NCI-H345 (cell line): ENCODE measurements around the gene ABLIM2.

Experiments
- DNase-seq: peaks from one replicate; lab custom pipeline; 2025; lab: John Stamatoyannopoulos, UW

ABLIM2 gene

DNA sequence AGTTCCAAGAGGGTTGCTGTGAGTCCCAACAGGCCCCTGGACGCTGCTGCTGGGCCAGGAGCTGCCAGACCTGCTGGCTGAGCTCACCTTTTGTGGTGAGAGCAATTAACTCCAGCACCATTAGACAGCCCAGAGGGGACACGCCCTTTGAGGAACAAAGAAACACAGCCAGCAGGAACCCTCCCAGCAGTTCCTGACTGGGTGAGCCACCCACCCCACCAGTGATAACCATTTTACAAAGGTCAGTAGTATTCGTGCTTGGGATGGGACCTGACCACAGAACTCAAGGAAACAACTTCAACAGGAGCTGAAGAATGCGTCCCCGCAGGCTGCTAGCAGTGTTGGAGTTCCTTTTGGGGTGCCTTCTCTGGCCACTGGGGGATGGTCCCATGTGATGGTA is 180.1 kb downstream of the ABLIM2 start:
- no peak for DNase-seq

DNA sequence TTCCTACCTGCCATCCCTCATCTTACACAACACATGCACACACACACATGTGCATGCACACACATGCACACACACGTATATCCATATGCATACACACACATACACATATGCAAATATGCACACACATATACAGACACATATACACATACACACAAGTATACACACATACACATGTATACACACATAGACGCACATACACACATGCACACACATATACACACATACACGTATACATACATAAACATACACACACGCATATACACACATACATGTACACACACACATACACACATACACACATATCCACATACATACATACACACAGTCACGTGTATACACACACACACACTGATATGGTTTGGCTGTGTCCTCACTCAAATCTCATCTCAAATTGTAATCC is 182.0 kb downstream of the ABLIM2 start:
- DNase-seq: no peak

DNA sequence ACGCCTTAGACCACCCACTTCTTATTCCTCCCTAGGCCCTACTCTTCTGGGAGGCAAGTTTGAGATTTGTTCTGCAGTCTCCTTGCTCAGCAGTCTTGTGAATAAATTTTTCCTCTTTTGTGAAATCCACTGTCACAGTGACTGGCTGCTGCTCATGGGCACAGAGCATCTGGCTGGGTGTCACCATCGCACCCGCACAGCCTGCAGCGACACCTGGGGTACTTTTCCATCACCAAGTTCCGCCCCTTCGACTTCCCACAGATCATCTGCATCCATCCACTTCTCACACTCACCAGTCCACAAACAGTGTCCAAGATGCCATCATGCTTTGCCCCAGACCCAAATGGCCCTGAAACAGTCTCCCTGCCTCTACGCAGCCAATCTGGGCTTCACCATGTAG is 182.6 kb downstream of the ABLIM2 start:
- DNase-seq: no peak

DNA sequence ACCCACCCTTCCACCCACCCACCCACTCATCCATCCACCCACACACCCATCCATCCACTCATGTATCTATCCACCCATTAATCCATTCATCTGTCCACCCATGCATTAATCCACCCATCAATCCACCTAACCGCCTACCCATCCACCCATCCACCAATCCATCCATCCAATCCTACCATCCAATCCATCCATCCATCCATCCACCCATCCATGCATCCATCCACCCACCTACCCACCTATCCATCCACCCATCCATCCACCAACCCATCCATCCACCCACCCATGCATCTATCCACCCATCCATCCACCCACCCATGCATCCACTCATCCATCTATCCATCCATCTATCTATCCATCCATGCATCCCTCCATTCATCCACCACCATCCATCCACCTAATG is 184.2 kb downstream of the ABLIM2 start:
- DNase-seq: no peak

DNA sequence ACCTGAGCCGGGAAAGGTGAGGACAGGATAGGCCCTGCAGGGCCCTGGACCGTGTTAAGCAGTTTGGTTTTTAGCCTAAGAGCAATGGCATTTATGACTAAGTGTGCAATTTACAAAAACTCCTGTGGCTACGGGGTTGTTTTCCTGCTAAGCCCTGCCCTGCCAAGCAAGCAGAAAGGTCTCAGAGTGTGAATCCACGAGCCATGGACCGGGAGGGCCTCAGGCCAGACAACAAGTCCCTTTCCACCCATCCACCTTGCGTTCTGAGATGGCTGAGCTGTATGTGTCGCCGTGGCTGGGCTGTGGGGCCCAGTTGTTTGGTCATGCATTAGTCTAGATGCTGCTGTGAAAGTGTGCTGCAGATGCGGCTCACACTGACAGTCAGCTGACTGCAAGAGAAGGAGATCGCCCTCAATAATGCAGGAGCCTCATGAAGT is 185.1 kb downstream of the ABLIM2 start:
- no peak for DNase-seq

DNA sequence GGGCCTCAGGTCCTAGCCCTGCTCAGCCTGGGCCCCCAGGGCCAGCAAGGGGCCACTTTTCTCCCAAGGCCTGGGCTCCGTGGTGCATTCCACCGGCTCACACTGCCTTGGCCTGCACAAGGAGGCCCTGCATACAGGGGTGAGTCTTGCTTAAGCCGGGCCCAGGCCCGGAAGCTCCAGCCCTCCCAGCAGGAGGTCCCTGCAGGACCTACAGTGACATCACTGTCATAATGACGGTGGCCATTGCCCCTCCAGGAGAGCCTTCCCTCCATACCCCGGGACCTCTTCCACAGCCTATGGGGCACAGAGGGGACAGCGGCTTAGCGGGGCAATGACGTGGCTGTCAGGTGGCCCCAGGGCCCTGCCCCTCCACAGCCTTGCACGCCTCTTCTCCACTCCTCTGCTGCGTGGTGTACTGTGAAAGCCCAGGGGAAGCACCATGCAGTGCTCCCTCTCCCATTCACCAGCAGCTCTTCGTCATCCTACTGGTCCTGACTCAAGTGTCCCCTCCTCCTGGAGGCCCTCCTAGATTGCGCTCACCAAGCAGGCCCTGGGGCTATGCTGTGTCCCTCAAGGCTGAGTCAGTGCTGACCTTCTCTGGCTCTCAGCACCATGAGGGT is 186.6 kb downstream of the ABLIM2 start:
- no peak for DNase-seq

DNA sequence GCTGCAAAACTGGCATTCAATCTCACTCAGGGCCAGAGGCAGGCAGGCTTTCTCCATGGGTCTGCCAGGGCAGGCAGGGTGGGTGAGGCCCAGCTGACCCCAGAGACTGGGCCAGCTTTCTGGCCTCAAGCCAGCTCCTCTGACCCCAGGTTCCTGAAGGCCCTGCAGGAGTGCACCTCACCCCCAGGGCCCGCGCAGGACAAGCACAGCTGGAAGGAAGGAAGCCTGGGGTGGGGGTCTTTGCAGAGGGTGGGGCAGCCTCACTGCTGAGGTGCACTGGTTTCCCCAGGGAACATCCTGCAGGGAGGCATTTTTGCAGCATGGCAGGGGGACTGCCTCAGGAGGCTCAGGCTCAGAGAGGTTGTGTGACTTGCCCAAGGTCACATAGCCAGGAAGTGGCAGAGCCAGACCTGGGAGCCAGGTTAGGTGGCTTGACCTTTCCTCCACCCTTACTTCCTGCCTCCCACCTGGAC is 187.4 kb downstream of the ABLIM2 start:
- no peak for DNase-seq

DNA sequence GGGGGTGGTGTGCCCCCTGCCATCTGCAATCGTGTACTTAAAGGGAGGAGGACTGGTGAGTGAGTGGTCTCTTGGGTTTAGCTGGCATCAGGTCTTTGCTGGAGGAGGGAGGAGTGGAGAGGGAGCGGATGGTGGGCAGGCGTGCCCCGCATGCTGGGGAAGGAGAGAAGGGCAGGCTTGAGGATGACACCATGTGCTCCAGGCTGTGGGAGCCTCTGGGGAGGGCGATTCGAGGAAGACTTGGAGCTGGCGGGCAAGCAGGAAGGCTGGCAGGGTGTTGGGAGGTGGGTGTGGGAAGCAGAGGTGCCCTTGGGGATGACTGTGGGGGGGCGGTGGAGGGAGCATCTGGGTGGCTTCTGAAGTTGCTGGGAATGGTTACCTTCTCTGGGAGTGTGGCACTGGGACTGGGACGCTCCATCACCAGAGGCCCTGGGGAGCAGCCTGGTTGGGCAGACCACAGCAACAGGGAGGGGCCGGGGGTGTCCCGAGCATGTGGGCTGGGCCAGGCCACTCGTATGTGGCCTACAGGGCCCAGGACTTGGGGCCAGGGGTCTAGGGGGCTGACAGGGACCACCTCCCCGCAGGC is 188.2 kb downstream of the ABLIM2 start:
- DNase-seq: no peak

DNA sequence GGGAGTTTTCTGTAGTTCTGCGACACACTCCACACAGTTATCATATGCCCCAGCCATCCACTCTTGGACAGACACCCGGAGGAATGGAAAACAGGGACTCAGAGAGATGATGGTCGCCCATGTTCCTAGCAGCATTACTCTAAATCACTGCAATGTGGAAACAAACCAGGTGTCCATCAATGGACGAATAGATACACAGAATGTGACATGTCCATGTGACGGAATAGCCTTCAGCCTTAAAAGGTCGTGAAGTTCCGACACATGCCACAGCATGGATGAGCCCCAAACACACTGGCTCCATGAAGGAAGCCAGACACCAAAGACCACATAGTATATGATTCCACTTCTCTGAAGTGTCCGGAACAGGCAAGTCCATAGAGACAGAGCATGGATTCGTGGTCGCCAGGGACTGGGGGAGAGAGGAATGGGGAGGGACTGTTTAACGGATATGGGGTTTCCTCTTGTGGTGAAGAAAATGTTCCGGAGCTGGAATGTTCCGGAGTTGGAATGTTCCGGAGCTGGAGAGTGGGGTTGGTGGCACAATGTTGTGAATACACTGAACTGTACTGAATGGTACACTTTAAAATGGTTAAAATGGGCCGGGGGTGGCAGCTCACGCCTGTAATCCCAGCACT is 190.2 kb downstream of the ABLIM2 start:
- DNase-seq: no peak

DNA sequence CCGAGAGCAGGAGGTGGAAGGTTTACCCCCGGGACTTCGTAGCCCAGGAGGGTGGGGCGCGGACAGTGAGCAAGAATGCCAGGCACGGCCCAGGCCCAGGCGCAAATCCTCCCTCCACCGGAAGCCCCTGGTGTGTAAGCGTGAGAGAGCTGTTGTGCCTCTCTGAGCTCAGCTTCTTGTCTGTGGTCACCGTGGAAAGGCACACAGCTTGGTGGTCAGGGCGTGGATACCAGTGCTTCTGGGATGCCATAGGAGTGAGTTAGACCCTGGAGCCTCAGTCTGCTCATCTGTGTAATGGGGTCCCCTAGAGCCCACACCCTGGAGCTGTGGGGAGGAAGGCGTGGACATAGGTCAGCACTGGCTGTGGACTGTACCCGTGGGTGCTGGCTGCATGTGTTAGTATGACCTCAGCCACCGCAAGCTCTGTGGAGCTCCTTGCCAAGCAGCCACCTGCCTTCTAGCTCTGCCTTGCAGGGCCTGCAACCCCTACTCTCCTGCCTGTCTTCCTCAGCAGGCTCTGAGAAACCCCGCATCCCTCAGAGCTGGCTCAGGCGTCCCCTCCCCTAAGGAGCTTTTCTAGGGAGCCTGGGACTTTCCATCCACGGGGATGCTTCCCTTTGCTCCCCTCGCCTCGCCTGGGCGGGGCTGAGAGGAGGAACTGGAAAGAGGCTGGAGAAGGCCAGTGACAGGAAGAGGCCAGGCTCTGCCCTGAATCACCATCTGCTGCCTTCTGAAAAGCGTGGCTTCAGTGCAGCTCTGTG is 190.9 kb downstream of the ABLIM2 start:
- no peak for DNase-seq

DNA sequence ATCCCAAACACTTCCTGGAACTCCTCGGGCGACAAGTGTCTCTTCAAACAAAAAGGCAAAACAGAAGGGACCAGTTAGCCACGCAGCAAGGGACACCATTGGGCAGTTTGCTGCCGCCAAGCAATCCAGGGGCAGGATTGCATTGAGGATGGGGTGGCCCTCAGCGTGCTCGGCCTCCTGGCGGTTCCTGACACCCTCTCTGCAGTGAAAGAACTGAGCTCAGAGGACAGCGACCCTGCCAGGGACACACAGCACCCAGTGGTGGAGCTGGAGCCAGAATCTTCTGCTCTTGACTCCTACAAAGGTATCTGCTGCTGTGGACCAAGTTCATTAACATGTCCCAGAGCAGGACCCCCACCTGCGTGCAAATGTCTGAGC is 191.6 kb downstream of the ABLIM2 start:
- DNase-seq: no peak

DNA sequence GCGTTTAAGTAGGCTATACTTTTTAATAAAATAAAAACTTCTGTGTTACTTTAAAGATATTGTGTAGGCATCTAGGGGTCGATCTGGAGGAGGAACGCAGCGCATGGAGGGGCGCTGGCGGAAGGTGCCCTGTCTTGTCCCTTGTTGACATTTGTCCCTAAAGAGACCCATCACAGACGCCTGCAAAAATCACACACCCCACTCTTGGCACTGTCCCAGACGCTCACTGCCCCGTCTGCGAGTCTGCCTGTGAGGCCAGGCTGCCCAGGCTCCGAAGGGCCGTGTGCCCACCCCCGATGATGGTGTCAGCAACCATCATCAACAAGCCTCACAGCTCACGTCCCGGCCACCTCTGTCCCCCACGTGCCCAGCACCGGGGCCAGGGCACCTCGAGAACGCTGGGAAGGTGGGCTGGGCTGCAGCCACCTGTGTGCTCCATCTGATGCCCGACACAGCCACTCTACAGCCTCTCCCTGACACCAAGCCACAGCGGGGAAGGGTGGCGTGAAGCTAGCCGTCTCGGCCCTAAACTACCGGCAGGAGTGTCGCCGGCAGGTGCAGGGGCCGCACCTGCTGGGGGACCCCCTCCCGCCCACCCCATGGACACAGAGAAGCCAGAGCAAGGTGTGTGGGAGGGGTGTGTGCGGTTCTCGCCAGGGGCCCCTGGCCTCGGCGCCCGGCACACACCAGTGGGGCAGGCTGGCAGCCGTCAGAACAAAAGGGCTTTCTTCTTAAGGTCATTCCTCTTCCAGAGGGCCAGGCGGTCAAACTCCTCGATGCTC is 192.1 kb downstream of the ABLIM2 start:
- DNase-seq: no peak

DNA sequence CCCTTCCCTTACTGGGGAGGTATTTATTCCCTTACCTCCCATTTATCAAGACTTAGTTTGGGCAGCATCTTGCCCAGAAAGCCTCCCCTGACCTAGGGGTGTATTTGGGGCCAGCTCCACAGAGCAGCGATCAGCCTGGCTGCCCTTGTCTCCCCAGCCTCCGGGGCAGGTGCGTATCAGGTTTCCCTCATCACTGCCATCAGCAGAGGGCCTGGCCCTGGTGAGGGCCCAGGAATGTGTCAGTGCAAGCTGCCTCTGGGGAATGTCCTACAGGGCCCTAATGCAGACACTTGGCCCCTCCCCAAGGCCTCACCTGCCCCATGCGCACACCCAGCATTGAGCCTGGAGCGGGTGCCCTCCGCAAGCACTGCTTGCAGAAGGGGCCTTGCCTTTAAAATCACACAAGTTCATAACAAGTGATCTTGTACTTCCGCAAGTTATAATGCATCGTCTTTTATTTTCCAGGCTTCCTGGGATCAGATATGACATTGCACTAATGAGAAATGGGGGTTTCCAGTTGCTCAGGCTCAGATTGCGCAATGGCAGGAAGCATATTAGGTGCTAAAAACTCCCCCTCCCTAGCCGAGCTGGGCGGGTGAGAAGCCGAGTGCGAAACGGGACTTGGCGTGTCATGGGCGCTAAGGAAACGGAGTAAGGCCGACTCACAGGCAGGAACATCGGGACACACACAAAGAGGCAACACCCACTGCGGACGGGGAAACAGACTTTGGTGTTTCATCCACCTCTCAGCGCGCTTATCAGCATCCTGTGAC is 193.5 kb downstream of the ABLIM2 start:
- no peak for DNase-seq

DNA sequence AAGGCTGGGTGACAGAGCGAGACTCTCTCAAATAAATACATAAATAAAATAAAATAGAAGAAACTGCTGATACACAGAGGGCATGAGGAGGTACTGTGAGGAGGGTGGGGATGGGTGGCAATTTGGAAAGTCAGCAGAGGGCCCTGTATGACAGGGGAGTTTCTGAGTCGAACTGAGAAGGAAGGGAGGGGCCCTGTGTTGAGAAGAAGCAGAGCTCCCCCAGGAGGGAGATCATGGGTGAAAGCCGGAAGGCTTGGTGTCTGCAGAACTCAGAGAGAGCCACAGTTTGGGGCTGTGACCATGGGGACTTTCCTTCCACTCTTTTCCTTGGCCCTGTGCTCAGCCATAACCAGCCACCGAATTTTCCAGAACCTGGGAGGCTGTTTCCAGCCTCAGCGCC is 194.2 kb downstream of the ABLIM2 start:
- DNase-seq: no peak

DNA sequence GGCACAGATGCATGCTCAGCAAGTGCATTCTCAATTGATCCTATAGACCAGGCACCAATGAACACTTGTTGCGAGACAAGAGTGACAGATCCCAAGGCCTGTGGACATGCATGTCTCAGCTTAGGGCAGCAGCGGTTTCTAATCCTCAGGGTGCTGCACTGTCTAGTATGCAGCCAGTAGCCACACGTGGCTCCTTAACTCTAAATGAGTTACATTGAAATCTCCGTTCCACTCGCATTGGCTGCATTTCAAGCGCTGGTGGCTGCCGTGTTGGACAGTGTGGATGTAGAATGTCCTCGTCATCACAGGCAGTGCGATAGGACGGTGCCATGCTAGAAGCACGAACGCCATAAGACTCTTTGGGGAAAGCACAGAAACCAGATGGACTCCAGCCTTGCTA is 194.9 kb downstream of the ABLIM2 start:
- DNase-seq: no peak

DNA sequence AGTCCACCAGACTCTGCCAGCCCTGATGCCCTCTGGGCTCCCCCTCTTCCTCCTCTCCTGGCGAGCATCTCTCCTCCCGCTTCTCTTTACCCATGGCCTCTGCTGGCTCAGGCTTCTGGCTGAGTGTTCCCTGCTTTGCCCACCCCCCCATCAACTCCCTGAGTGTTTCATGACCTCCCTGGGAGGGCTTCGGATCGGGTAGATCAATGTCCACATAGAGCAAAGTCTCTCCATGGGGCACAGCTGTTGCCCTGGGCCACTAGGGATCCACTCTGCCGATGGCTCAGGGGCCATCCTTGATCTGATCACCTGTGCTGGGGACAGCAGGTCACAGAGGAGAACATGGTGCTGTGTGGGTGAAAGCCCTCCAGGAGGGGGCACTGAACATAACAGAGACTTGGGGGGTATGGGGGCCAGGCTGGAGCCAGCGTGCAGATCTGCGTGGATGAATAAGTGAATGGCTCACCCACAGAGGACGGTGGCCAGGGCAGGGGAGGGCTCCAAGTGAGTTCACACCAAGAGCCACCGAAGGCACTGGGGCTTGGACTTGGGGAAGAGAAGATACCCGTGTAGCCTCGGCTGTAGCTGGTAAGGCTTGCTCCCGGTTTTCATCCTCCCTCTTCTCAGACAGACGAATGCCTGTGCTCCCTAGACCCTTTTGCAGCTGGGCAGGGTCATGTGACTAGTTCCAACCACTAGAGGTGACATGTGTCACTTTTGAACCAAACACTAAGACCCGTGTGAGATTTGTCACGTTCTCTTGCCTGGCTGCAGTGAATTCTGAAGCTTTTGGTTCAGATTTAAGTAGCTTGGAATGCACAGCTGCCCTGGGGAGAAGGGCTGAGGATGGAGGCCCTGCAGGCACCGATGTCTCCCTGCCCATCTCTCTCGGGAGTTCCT is 195.8 kb downstream of the ABLIM2 start:
- DNase-seq: no peak

DNA sequence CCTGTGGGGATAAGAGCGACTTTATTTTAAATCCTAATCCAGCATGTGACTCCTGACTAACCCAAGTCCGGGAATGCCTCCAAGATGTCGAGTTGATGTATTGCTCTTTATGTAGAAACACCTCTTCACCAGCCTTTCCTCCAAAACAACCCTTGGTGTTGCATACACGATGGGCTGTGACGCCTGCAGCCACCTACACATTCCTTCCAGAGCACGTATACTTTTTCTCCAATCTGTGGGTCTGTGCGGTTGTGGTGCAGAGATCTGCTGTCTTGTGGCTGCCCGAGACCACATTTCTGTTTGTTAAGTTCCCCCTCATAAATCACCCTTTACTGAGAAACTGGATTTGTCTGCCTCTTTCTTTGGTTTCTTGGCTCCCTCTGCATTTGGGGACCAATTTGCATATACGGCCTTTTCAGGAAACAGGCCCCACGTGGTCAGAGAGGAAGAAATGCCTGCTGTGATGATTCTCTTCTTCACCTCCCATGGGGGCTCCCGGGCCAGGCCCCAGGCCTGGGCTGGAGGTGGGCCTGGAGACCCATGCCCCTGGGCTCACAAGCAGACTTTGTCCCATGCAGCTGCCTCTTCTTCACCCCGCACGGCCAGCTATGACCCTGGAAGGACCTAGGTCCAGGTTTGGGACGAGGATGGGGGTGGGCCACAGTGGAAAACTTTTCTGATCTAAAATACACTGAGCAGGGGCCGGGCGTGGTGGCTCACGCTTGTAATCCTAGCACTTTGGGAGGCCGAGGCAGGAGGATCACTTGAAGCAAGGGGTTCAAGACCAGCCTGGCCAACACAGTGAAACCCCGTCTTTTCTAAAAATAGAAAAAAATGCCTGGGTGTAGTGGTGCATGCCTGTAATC is 197.6 kb downstream of the ABLIM2 start:
- DNase-seq: no peak

DNA sequence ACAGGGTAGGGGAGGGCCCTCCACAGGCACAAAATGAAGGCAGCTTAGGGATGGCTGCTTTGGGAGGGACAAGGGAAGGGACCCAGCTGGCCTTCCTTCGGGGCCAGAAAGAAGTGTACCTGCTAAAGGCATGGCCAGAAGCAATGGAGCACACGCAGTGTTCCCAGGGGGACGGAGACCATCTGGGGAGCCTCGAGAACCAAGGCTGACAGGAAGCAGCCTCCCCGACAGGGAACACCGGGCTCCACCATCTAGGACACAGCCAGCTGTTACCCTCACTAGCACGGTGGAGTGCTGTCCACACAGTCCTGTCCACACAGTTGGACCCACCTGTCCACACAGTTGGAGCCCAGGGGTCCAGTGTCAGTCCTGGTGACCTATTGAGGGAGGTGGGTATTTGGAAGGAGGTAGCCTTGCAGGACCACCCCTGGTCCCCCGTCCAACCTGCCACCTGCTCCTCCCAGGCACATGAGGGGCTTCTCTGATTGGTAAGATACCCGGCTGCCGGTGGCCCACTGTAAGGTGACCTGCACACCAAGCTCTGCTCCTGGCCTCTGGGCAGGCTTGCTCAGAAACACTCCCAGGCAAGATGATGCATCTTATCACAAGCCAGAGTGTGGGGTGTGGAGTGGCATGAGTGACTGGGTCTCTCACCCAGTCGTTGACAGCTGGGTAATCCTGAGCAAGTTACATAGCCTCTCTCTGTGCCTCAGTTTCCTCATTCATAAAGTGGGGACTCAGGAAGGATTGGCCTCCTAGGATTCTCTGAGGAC is 198.4 kb downstream of the ABLIM2 start:
- DNase-seq: no peak

DNA sequence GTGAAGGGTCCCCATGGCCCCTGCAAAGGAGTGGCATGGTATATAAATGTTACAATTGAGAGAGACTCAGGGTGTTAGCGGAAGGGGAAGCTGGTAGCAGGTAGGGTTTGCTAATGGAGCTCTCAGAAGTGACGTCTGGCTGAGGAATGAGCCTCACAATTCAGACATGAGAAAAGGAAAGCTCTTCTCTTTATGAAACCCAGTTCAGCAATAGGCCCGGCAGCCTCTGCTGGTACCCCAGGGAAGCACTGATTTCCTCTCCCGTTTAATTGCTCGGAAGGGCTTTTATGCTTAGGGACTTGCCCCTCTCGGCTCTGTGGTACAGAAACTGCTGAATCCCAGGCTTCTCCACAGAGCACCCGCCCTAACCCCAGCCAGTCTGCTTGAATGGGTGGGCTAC is 199.5 kb downstream of the ABLIM2 start:
- no peak for DNase-seq
